Inferior parietal cortex (tissue), 1 donor: Measurements from ENCODE around the gene RABL2B.
A peak's percentile ranks its signal among the peaks of the same experiment; 100 is the strongest.
"Not testable (repeated sequence)": the region's sequence is repeated elsewhere in the genome, so short reads cannot be mapped to it uniquely, and the experiment has no call there.

Experiments
- DNase-seq: peaks from one replicate; pipeline ENCODE4 v3.0.0-alpha.2; 2016; ENCODE audit errors: extremely low spot score

RABL2B gene

GRCh38 chr22:50783033-50783879, at the start of gene RABL2B:
RABL2B (minus strand) TSS chr22:50783636; CDS start chr22:50782294, 1,342 bp downstream.
- peak; percentile 78 for DNase-seq

- DNase-seq, result not testable (repeated sequence)
These were observed 3.5 kb upstream of the RABL2B start for GRCh38 chr22:50786936-50787335.

- not testable (repeated sequence) for DNase-seq
These were observed 1.9 kb upstream of the RABL2B start for GRCh38 chr22:50785289-50785688.

- DNase-seq, result not testable (repeated sequence)
These were observed 442 bp upstream of the RABL2B start for GRCh38 chr22:50783880-50784276.

- DNase-seq, result not testable (repeated sequence)
These were observed 1.2 kb downstream of the RABL2B start for GRCh38 chr22:50782253-50782652.

GRCh38 chr22:50780244-50780643, 3.2 kb downstream of the RABL2B start:
- DNase-seq, result not testable (repeated sequence)

GRCh38 chr22:50777631-50778030, 5.8 kb downstream of the RABL2B start:
- DNase-seq, result not testable (repeated sequence)

- not testable (repeated sequence) for DNase-seq
These were observed 8.3 kb downstream of the RABL2B start for GRCh38 chr22:50775132-50775531.

- DNase-seq, result not testable (repeated sequence)
These were observed 19.1 kb downstream of the RABL2B start for GRCh38 chr22:50764288-50764687.

GRCh38 chr22:50761829-50762228, 21.6 kb downstream of the RABL2B start:
- not testable (repeated sequence) for DNase-seq

GRCh38 chr22:50759597-50760341, 23.7 kb downstream of the RABL2B start:
- not testable (repeated sequence) for DNase-seq

GRCh38 chr22:50756949-50757491, 26.4 kb downstream of the RABL2B start:
- peak; percentile 5 for DNase-seq

GRCh38 chr22:50756406-50756805, 27.0 kb downstream of the RABL2B start:
- DNase-seq, result not testable (repeated sequence)

- DNase-seq, result not testable (repeated sequence)
These were observed 28.2 kb downstream of the RABL2B start for GRCh38 chr22:50755251-50755650.

- DNase-seq, result not testable (repeated sequence)
These were observed 33.9 kb downstream of the RABL2B start for GRCh38 chr22:50749302-50750074.

GRCh38 chr22:50748630-50749029, 34.8 kb downstream of the RABL2B start:
- not testable (repeated sequence) for DNase-seq

- DNase-seq, result not testable (repeated sequence)
These were observed 35.9 kb downstream of the RABL2B start for GRCh38 chr22:50747521-50747920.

- not testable (repeated sequence) for DNase-seq
These were observed 39.0 kb downstream of the RABL2B start for GRCh38 chr22:50744424-50744823.

- DNase-seq, result not testable (repeated sequence)
These were observed 42.7 kb downstream of the RABL2B start for GRCh38 chr22:50740714-50741113.

GRCh38 chr22:50739894-50740293, 43.5 kb downstream of the RABL2B start:
- no peak for DNase-seq

GRCh38 chr22:50739279-50739691, 44.2 kb downstream of the RABL2B start:
- DNase-seq, result no peak
